BJ (cell line): ENCODE measurements around the gene FCGR3B. TPM values are rescaled to one million over a fixed set of nuclear protein-coding genes. Genes with fewer than 3 reads are reported as not detected.
A peak's percentile ranks its signal among the peaks of the same experiment; 100 is the strongest.
"Not testable (repeated sequence)": the region's sequence is repeated elsewhere in the genome, so short reads cannot be mapped to it uniquely, and the experiment has no call there.

ENCODE experiments used
- CTCF ChIA-PET: fragments of 350-600 bp; formaldehyde crosslinking; extraction: SDS; loops from one replicate; lab custom pipeline; 2021; ENCODE audit warnings: antibody characterized with exemption, inconsistent platforms; lab: Yijun Ruan, JAX
- POLR2A ChIA-PET: fragments of 300-600 bp; sonication (Branson Sonifier 250); formaldehyde crosslinking; extraction: SDS; loops from one replicate; lab custom pipeline; 2021; ENCODE audit warnings: antibody characterized with exemption; lab: Charles Lee
- DNase-seq: peaks from one replicate; pipeline ENCODE4 v3.0.0-alpha.2; 2011; ENCODE audit warnings: low read depth
- H3K27me3 ChIP-seq: 2 replicates; pipeline ENCODE4 v1.6.0; 2011; ENCODE audit warnings: low read length; ENCODE audit not compliant: control insufficient read depth, insufficient read depth
- H3K36me3 ChIP-seq: 2 replicates; pipeline ENCODE4 v1.5.1; 2011; ENCODE audit warnings: low read length; ENCODE audit not compliant: control insufficient read depth, insufficient read depth
- H3K4me3 ChIP-seq: 2 replicates; pipeline ENCODE4 v1.5.1; 2011; ENCODE audit warnings: low read depth, mild to moderate bottlenecking, control low read depth, low read length
- polyA plus RNA-seq: library from polyadenylated mRNA; depleted of rRNA; stranded (reverse); fragments of >200 nt; gene quantifications from 2 replicates; pipeline ENCODE4 v1.2.3, GENCODE V29; 2011
- TF ChIP-seq, protein P1 (sequence below): IDR thresholded peaks from 2 replicates; pipeline ENCODE4 v1.5.1; 2011; ENCODE audit warnings: low read depth, mild to moderate bottlenecking, control low read depth, inconsistent platforms, low read length, moderate library complexity; ENCODE audit not compliant: insufficient read depth

The FCGR3B gene
- polyA plus RNA-seq, 1 experiment = not detected

DNA sequence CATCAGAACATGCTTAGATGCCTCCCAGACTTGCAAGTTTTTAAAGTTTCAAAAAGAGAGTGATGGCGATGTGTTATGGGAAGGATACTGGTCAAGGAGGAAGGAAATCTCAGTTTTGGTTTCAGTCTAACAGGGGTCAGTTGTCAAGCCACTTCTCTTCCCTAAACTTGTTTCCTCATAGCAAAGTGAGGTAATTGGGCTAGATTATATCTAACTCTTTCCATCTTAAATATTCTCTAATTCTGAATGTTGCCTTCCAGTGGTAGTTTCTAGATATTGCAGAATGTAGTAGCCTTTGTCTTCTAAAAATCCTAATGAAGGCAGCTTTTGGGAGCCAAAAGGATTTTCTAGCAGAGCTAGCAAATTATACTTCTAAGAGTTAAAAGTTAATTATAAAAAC is 11.7 kb upstream of the FCGR3B start:
- H3K36me3 ChIP-seq, POLR2A ChIA-PET, DNase-seq, H3K27me3 ChIP-seq, CTCF ChIA-PET, H3K4me3 ChIP-seq: not testable (repeated sequence)
- TF ChIP-seq, protein P1, sequence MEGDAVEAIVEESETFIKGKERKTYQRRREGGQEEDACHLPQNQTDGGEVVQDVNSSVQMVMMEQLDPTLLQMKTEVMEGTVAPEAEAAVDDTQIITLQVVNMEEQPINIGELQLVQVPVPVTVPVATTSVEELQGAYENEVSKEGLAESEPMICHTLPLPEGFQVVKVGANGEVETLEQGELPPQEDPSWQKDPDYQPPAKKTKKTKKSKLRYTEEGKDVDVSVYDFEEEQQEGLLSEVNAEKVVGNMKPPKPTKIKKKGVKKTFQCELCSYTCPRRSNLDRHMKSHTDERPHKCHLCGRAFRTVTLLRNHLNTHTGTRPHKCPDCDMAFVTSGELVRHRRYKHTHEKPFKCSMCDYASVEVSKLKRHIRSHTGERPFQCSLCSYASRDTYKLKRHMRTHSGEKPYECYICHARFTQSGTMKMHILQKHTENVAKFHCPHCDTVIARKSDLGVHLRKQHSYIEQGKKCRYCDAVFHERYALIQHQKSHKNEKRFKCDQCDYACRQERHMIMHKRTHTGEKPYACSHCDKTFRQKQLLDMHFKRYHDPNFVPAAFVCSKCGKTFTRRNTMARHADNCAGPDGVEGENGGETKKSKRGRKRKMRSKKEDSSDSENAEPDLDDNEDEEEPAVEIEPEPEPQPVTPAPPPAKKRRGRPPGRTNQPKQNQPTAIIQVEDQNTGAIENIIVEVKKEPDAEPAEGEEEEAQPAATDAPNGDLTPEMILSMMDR = 0 out of 2 replicates have a peak, but pooled peaks have one; percentile 10

DNA sequence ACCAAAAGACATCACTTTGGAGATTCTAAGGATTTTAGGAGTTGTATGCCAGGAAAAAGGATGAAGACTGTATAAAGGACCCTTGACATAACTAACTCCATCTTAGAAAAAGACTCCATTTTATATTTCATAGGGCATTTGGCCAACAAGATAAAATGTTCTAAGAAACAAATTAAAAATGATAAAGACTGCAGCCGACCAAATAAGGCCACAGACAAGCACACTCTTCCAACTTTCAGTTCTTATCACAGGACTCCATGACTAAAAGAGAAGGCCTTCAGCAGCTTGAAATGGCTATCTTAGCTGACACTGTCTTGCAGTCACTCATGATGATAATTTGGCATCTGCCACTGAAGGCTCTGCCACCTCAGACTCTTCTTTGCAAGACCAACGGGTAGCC is 8.2 kb upstream of the FCGR3B start:
- POLR2A ChIA-PET, H3K27me3 ChIP-seq, CTCF ChIA-PET, H3K4me3 ChIP-seq, H3K36me3 ChIP-seq, DNase-seq: not testable (repeated sequence)

DNA sequence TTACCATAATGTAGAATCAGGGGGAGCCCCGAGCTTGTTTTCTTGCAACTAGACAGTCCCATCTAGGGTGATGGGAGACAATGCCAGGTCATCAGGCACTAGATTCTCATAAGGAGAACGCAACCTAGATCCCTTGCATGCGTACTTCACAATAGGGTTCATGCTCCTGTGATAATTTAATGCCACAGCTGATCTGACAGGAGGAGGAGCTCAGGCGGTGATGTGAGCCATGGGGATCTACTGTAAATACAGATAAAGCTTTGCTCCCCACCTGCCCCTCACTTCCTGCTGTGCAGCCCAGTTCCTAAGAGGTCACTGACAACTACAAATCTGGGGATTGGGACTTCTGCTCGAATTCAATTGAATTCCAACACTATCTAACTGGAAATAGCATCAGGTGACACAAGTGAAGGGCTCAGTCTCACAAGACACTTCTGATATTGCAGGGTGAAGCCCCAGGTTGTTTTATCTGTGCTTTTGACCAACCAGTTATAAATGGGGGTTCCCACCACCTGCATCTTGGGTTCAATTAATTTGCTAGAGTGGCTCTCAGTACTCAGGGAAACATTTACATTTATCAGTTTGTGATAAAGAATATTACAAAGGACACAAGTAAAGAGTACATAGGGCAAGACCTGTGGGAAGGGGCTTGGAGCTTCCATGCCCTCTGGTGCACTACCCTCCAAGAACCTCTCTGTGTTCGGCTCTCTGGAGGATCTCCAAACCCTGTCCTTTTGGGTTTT is 7.4 kb upstream of the FCGR3B start:
- POLR2A ChIA-PET, H3K36me3 ChIP-seq, DNase-seq, H3K27me3 ChIP-seq, CTCF ChIA-PET, H3K4me3 ChIP-seq: not testable (repeated sequence)

DNA sequence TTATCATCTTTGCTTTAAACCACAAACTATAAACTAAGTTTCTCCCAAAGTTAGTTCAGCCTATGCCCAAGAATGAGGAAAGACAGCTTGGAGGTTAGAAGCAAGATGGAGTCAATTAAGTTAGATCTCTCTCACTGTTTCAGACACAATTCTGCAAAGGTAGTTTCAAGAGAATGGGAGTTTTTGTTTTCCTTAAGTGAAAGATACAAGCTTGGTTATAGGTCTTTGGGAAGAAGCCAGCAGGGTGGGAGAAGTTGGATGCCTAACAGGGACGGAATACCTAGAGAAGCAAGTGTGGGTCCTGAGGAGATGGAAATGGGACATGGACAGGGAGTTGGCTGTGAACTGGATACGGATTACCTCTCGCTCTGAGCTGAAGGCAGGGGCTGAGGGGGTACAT is 6.0 kb upstream of the FCGR3B start:
- POLR2A ChIA-PET, H3K4me3 ChIP-seq, CTCF ChIA-PET, H3K27me3 ChIP-seq, H3K36me3 ChIP-seq, DNase-seq: not testable (repeated sequence)

DNA sequence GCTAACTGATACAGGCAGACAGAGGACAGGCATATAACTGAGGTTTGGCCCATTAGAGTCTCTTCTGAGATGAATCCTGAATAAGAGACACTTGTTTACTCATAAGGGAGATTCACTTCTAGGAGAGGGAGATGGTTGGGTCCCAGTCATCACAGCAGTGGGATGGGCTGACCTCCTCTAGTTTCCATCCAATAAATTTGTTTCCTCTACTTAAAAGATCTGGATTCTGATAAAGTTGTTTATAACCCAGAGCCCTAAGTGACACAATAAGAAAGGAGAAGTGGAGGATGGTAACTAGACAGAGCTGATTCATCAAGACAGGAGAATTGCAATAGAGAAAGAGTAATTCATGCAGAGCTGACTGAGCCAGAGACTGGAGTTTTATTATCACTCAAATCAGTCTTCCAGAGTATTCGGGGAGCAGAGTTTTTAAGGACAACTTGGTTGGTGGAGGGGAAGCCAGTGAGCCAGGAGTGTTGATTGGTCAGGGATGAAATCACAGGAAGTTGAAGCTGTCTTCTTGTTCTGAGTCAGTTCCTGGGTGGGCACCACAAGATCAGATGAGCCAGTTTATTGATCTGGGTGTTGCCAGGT is 5.3 kb upstream of the FCGR3B start:
- H3K36me3 ChIP-seq, H3K4me3 ChIP-seq, CTCF ChIA-PET, DNase-seq, H3K27me3 ChIP-seq, POLR2A ChIA-PET: not testable (repeated sequence)

DNA sequence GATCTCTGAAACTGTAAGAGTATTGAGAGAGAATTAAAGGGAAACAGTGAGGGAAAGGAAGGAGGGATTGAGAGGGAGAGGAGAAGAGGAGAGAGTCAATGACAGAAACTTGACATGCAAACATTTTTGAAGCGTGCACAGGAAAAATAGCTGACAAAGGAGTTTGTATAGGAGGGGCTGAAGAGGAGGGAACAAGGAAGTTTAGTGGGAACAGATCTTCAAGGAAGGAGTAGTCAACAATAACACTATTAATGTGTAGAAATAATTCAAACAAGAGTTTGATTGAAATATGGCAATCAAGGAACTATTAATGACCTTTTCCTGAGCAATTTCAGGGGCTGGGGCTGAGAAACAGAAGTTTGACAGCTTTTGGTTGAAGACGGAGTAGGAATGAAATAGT is 4.0 kb upstream of the FCGR3B start:
- CTCF ChIA-PET, H3K36me3 ChIP-seq, H3K4me3 ChIP-seq, H3K27me3 ChIP-seq, POLR2A ChIA-PET, DNase-seq: not testable (repeated sequence)

DNA sequence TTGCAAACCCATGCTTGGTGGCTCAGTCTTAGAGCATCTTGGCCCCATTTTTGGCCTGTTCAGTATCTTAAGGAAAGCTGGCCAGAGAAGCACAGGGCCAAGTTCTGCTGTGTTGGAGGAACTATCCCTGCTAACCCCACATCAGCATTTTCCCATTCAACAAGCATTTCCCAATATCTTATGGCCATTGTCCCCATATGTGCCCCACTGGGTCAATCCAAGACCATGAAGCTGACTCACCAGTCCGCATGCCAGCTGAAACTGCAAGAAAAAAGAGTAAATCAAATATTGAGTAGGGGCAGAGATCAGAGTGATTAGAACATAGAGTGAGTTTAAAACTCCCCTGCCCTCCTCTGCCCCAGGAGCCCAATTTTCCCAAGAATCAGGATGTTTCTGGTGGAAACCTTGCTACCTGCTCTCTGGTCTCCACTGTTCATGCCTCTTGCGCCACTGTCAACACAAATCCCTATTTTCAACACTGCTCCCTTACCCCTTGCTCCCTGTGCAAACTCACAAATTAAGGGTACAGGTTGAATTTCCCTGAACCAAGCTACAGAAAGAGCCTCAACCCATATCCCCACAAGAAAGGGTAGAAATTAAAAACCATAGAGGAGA is 741 bp downstream of the FCGR3B start:
- H3K4me3 ChIP-seq, H3K36me3 ChIP-seq, H3K27me3 ChIP-seq, DNase-seq, CTCF ChIA-PET, POLR2A ChIA-PET: not testable (repeated sequence)

DNA sequence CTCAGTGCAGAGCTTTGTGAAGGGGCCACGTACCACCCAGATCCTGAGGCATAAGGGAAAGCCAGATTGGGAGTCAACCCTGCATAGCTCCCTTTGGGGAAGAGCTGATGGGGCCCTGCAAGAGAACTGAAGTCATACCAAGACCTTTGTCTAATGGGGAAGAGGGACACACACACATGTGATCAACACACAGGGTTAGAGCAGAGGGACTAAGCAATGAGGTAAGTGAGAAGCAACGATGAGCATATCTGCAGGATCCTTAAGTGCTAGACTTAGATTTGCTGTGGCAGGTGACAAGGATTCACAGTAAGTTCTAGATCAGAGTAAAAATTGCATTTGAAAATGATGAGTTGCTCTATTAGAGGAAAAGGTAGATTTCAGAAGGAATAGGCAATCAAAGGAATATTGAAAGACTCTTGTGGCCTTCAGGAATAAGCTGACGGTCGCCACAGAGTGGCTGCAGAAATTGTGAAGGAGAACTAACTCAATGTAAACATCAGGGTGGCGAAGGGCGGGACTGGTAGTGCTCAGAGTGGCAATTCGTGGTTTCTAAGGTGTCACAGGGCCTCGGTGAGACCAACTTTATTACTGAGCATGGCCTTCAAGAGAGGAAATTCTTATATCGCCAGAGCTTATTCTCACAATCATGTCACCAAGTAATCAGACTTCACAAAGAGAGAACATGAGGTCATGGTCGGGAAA is 4.4 kb downstream of the FCGR3B start:
- CTCF ChIA-PET, POLR2A ChIA-PET: not testable (repeated sequence)

DNA sequence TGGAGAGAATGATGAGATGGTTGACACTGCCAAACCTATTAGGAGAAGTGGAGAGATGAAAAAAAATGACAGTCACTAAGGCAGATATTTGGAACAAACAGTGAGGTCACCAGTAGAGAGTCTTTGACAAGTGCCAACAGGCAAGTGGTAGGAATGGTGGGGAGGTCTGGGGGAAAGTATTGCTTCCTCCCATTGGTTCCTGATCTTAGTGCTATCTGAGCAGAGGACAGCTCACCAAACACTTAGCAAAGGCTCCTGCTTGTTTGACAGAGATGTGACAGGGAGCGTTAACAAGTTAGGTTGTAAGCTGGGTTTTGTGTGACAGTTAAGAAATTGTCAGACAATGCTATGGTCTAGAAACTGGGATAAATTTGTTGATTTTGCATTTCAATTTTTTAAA is 6.4 kb downstream of the FCGR3B start:
- H3K4me3 ChIP-seq, H3K36me3 ChIP-seq, CTCF ChIA-PET, H3K27me3 ChIP-seq, POLR2A ChIA-PET, DNase-seq: not testable (repeated sequence)

More for the DNA sequence above, 4.4 kb downstream of the FCGR3B start:
- not testable (repeated sequence) for H3K4me3 ChIP-seq, DNase-seq, H3K27me3 ChIP-seq, H3K36me3 ChIP-seq

DNA sequence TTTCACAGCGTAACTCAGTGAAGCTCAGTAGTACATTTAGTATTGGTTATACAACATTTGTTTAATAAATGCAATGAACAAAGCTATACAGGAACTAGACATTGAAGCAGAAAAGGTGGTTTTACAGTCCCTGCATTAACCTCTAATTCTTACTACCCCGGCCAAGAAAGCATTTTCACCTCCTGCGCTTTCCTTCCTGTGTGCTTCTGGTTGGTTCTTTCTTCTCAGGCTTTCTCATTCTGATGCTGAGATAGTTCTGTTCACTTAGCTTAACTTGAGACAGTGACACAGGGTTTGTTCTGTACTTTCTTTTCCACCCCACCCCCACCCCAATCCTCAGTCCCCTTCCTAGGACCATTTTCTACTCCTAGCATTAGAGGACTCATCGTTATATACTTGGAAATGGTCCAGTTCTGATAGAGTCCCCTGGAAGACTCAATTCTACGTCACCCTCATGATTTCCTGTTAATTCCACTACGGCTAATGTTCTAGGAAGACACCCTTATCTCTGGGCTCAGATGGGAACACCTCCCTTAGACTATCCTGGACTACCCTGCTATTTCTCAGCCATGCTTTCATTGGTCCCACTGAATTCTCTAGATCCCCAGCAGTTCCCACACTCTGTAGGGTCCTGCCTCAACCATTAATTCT is 7.5 kb downstream of the FCGR3B start:
- POLR2A ChIA-PET, DNase-seq, H3K36me3 ChIP-seq, CTCF ChIA-PET, H3K4me3 ChIP-seq, H3K27me3 ChIP-seq: not testable (repeated sequence)

DNA sequence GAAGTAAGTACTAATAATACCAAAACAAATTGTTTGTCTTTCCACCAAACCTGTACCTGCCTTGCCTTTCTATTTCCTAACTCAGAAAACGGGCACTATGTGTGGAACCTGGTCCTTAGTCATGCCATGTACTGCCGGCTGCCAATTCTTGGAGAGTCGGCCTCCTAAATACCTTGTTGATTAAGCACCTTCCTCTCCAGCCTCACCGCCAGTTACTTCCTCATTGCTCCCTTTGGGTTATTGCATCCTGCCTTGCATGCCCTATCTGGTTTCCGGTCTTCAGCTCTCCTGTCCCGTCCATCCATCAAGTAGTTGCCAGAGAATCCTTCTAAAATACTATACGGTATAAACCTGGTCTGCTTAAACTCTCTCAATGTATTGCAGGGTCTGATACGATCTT is 8.9 kb downstream of the FCGR3B start:
- H3K36me3 ChIP-seq, DNase-seq, H3K27me3 ChIP-seq, CTCF ChIA-PET, POLR2A ChIA-PET, H3K4me3 ChIP-seq: not testable (repeated sequence)
